ENCODE measurements around the gene RNF217. TPM values are rescaled to one million over a fixed set of nuclear protein-coding genes. Genes with fewer than 3 reads are reported as not detected.
A peak's percentile ranks its signal among the peaks of the same experiment; 100 is the strongest.

The RNF217 gene
- total RNA-seq, 1 donor: 24.9 TPM

- peak; percentile 87 for TF ChIP-seq CTCF (IDR thresholded peaks at IDR 0.05; ENCODE audit: insufficient read depth, low read length)
- peak; percentile 80 for DNase-seq (ENCODE audit: low read depth)
- H3K4me3 ChIP-seq (ENCODE audit: low read depth, low read length): no peak overlapping the region
These were observed 152.1 kb downstream of the RNF217 start for GRCh38 chr6:125114248-125114858.

- TF ChIP-seq CTCF (IDR thresholded peaks at IDR 0.05; ENCODE audit: insufficient read depth, low read length): no peak
- H3K4me3 ChIP-seq (ENCODE audit: low read depth, low read length): no peak overlapping the region
- no peak for DNase-seq (ENCODE audit: low read depth)
These were observed 153.9 kb downstream of the RNF217 start for GRCh38 chr6:125116170-125116569.

- no peak for TF ChIP-seq CTCF (IDR thresholded peaks at IDR 0.05; ENCODE audit: insufficient read depth, low read length)
- no peak overlapping the region for H3K4me3 ChIP-seq (ENCODE audit: low read depth, low read length)
- no peak for DNase-seq (ENCODE audit: low read depth)
These were observed 154.5 kb downstream of the RNF217 start for GRCh38 chr6:125116710-125117109.

- TF ChIP-seq CTCF (IDR thresholded peaks at IDR 0.05; ENCODE audit: insufficient read depth, low read length): no peak
- no peak overlapping the region for H3K4me3 ChIP-seq (ENCODE audit: low read depth, low read length)
- DNase-seq (ENCODE audit: low read depth): no peak
These were observed 155.6 kb downstream of the RNF217 start for GRCh38 chr6:125117818-125118217.

GRCh38 chr6:125120054-125120590 is 157.9 kb downstream of the RNF217 start:
- H3K4me3 ChIP-seq (ENCODE audit: low read depth, low read length): no peak overlapping the region
- no peak for TF ChIP-seq CTCF (IDR thresholded peaks at IDR 0.05; ENCODE audit: insufficient read depth, low read length)
- DNase-seq (ENCODE audit: low read depth): peak; percentile 65

GRCh38 chr6:125121894-125122293 is 159.7 kb downstream of the RNF217 start:
- no peak for DNase-seq (ENCODE audit: low read depth)
- no peak for TF ChIP-seq CTCF (IDR thresholded peaks at IDR 0.05; ENCODE audit: insufficient read depth, low read length)
- H3K4me3 ChIP-seq (ENCODE audit: low read depth, low read length): no peak overlapping the region

GRCh38 chr6:125123051-125123450 is 160.8 kb downstream of the RNF217 start:
- TF ChIP-seq CTCF (IDR thresholded peaks at IDR 0.05; ENCODE audit: insufficient read depth, low read length): no peak
- no peak for DNase-seq (ENCODE audit: low read depth)
- H3K4me3 ChIP-seq (ENCODE audit: low read depth, low read length): no peak overlapping the region
